SK-N-SH treated with all-trans-retinoic acid at 6 μM for 48 hours (cell line): ENCODE measurements around the gene TOR3A.

Source experiments
- ATAC-seq: fragments of 200-7000 bp; cut with Tn5 transposase; 3 replicates; pipeline ENCODE4 v1.9.1; 2020; ENCODE audit warnings: mild to moderate bottlenecking, moderate library complexity
- BACH2 ChIP-seq: fragments of 250-450 bp; sonication (Bioruptor Pico); IDR thresholded peaks from 2 replicates; pipeline ENCODE4 v1.9.0; 2021; ENCODE audit warnings: mild to moderate bottlenecking, borderline replicate concordance
- CSDC2 ChIP-seq: fragments of 250-450 bp; sonication (Bioruptor Pico); IDR thresholded peaks from 2 replicates; pipeline ENCODE4 v1.5.0; 2020; ENCODE audit warnings: mild to moderate bottlenecking, moderate library complexity
- CSRNP3 ChIP-seq: fragments of 250-450 bp; sonication (Bioruptor Pico); IDR thresholded peaks from 2 replicates; pipeline ENCODE4 v1.5.1; 2021; ENCODE audit warnings: mild to moderate bottlenecking, moderate library complexity
- ESRRG ChIP-seq: fragments of 250-450 bp; sonication (Bioruptor Pico); IDR thresholded peaks from 2 replicates; pipeline ENCODE4 v1.6.1; 2021; ENCODE audit warnings: mild to moderate bottlenecking
- GLIS3 ChIP-seq: fragments of 250-450 bp; sonication (Bioruptor Pico); IDR thresholded peaks from 2 replicates; pipeline ENCODE4 v1.5.0; 2020; ENCODE audit warnings: mild to moderate bottlenecking, moderate library complexity
- ISL1 ChIP-seq: fragments of 250-450 bp; sonication (Bioruptor Pico); IDR thresholded peaks from 2 replicates; pipeline ENCODE4 v2.1.2; 2022; ENCODE audit warnings: mild to moderate bottlenecking, moderate library complexity
- OSR1 ChIP-seq: fragments of 250-450 bp; sonication (Bioruptor Pico); IDR thresholded peaks from 2 replicates; pipeline ENCODE4 v1.8.0; 2022; ENCODE audit warnings: moderate library complexity, mild to moderate bottlenecking, inconsistent platforms
- PPARA ChIP-seq: fragments of 250-450 bp; sonication (Bioruptor Pico); IDR thresholded peaks from 2 replicates; pipeline ENCODE4 v1.5.0; 2020; ENCODE audit warnings: mild to moderate bottlenecking, borderline replicate concordance
- RARB ChIP-seq: fragments of 250-450 bp; sonication (Bioruptor Pico); IDR thresholded peaks from 2 replicates; pipeline ENCODE4 v1.8.0; 2021; ENCODE audit warnings: mild to moderate bottlenecking, moderate library complexity
- SNAI2 ChIP-seq: fragments of 250-450 bp; sonication (Bioruptor Pico); IDR thresholded peaks from 2 replicates; pipeline ENCODE4 v1.5.0; 2020; ENCODE audit warnings: mild to moderate bottlenecking, moderate library complexity
- TCF4 ChIP-seq: fragments of 250-450 bp; sonication (Bioruptor Pico); IDR thresholded peaks from 2 replicates; pipeline ENCODE4 v1.8.0; 2021; ENCODE audit warnings: mild to moderate bottlenecking, moderate library complexity, borderline replicate concordance
- TOX ChIP-seq: fragments of 250-450 bp; sonication (Bioruptor Pico); IDR thresholded peaks from 2 replicates; pipeline ENCODE4 v1.8.0; 2021; ENCODE audit warnings: mild to moderate bottlenecking, moderate library complexity, borderline replicate concordance
- ZC3H10 ChIP-seq: fragments of 250-450 bp; sonication (Bioruptor Pico); IDR thresholded peaks from 2 replicates; pipeline ENCODE4 v1.5.1; 2021; ENCODE audit warnings: mild to moderate bottlenecking, moderate library complexity
- ZFP3 ChIP-seq: fragments of 250-450 bp; sonication (Bioruptor Pico); IDR thresholded peaks from 2 replicates; pipeline ENCODE4 v1.5.0; 2020; ENCODE audit warnings: mild to moderate bottlenecking, moderate library complexity
- ZFP30 ChIP-seq: fragments of 450-650 bp; formaldehyde crosslinking; IDR thresholded peaks from 2 replicates; pipeline ENCODE4 v1.5.0; 2022; ENCODE audit warnings: mild to moderate bottlenecking, moderate library complexity
- ZNF70 ChIP-seq: fragments of 450-650 bp; formaldehyde crosslinking; IDR thresholded peaks from 2 replicates; pipeline ENCODE4 v1.5.0; 2020; ENCODE audit warnings: mild to moderate bottlenecking, moderate library complexity
- ZNF8 ChIP-seq: fragments of 450-650 bp; formaldehyde crosslinking; IDR thresholded peaks from 2 replicates; pipeline ENCODE4 v1.5.0; 2020; ENCODE audit warnings: mild to moderate bottlenecking, moderate library complexity
- TF ChIP-seq, protein P1 (sequence below): fragments of 250-450 bp; sonication (Bioruptor Pico); IDR thresholded peaks from 2 replicates; pipeline ENCODE4 v1.8.0; 2021; ENCODE audit warnings: low read depth, mild to moderate bottlenecking, moderate library complexity, borderline replicate concordance
- TF ChIP-seq, protein P2 (sequence below): fragments of 250-450 bp; sonication (Bioruptor Pico); IDR thresholded peaks from 2 replicates; pipeline ENCODE4 v1.8.0; 2020; ENCODE audit warnings: mild to moderate bottlenecking, moderate library complexity, borderline replicate concordance
- TF ChIP-seq, protein P3 (sequence below): fragments of 250-450 bp; sonication (Bioruptor Pico); IDR thresholded peaks from 2 replicates; pipeline ENCODE4 v1.5.0; 2020; ENCODE audit warnings: mild to moderate bottlenecking, moderate library complexity

Gene TOR3A

GRCh38 chr1:179141592-179142251 lies 59.9 kb downstream of the TOR3A start:
- peak; percentile 75 for ATAC-seq
- TF ChIP-seq, protein P1, sequence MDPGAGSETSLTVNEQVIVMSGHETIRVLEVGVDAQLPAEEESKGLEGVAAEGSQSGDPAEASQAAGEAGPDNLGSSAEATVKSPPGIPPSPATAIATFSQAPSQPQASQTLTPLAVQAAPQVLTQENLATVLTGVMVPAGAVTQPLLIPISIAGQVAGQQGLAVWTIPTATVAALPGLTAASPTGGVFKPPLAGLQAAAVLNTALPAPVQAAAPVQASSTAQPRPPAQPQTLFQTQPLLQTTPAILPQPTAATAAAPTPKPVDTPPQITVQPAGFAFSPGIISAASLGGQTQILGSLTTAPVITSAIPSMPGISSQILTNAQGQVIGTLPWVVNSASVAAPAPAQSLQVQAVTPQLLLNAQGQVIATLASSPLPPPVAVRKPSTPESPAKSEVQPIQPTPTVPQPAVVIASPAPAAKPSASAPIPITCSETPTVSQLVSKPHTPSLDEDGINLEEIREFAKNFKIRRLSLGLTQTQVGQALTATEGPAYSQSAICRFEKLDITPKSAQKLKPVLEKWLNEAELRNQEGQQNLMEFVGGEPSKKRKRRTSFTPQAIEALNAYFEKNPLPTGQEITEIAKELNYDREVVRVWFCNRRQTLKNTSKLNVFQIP (CRISPR knock-in tag), result no peak
- TF ChIP-seq PPARA (CRISPR knock-in tag) (no peak), CSRNP3 (CRISPR knock-in tag) (no peak), BACH2 (CRISPR knock-in tag) (no peak), ZFP3 (CRISPR knock-in tag) (no peak), GLIS3 (CRISPR knock-in tag) (no peak), ESRRG (CRISPR knock-in tag) (no peak), ISL1 (CRISPR knock-in tag) (no peak), ZC3H10 (no peak), CSDC2 (CRISPR knock-in tag) (no peak)

DNA sequence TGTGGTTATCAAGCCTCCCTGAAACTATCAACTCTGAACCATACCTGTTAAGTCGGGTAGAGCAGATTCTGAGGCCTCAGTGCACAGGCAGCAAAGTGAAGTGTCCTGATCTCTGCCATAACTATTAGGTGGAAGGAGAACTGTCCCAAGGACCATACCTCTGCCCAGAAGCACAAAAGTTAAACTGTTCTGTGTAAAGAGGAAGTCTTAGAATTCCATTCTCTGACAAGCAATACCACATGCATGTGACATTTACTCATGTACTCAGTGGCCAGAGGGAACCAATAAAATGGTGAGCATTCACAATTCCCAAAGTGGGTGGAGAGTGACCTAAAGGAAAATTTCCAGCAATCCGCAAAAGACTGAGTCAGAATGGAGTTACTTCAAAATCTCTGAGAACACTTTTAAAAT lies 61.0 kb downstream of the TOR3A start:
- TF ChIP-seq, protein P2, sequence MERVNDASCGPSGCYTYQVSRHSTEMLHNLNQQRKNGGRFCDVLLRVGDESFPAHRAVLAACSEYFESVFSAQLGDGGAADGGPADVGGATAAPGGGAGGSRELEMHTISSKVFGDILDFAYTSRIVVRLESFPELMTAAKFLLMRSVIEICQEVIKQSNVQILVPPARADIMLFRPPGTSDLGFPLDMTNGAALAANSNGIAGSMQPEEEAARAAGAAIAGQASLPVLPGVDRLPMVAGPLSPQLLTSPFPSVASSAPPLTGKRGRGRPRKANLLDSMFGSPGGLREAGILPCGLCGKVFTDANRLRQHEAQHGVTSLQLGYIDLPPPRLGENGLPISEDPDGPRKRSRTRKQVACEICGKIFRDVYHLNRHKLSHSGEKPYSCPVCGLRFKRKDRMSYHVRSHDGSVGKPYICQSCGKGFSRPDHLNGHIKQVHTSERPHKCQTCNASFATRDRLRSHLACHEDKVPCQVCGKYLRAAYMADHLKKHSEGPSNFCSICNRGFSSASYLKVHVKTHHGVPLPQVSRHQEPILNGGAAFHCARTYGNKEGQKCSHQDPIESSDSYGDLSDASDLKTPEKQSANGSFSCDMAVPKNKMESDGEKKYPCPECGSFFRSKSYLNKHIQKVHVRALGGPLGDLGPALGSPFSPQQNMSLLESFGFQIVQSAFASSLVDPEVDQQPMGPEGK (CRISPR knock-in tag), result no peak
- TF ChIP-seq ZFP3 (CRISPR knock-in tag) (no peak), TOX (CRISPR knock-in tag) (peak; percentile 70; the same call in 1 of the 2 replicates), RARB (CRISPR knock-in tag) (0 out of 2 replicates have a peak, but pooled peaks have one; percentile 35)
- ATAC-seq, result peak; percentile 95

GRCh38 chr1:179143322-179143721 lies 61.5 kb downstream of the TOR3A start:
- peak; percentile 79 for ATAC-seq
- TF ChIP-seq ZC3H10, result no peak; the same call in 1 of the 2 replicates
- TF ChIP-seq TCF4, result no peak
- TF ChIP-seq TOX (CRISPR knock-in tag), result peak; percentile 87
- no peak for TF ChIP-seq PPARA (CRISPR knock-in tag)
- no peak for TF ChIP-seq ESRRG (CRISPR knock-in tag)
- TF ChIP-seq ZFP3 (CRISPR knock-in tag), result no peak
- no peak for TF ChIP-seq OSR1 (CRISPR knock-in tag)

GRCh38 chr1:179144626-179145025 lies 62.8 kb downstream of the TOR3A start:
- ATAC-seq, result no peak
- TF ChIP-seq, protein P2 (CRISPR knock-in tag), result no peak
- TF ChIP-seq SNAI2 (CRISPR knock-in tag) (no peak), TOX (CRISPR knock-in tag) (no peak), TCF4 (no peak), ZFP30 (CRISPR knock-in tag) (no peak), GLIS3 (CRISPR knock-in tag) (no peak), CSDC2 (CRISPR knock-in tag) (no peak), RARB (CRISPR knock-in tag) (no peak), CSRNP3 (CRISPR knock-in tag) (no peak), ESRRG (CRISPR knock-in tag) (no peak), BACH2 (CRISPR knock-in tag) (no peak), ZNF8 (CRISPR knock-in tag) (no peak), PPARA (CRISPR knock-in tag) (no peak), OSR1 (CRISPR knock-in tag) (no peak), ZNF70 (no peak)
- TF ChIP-seq, protein P3, sequence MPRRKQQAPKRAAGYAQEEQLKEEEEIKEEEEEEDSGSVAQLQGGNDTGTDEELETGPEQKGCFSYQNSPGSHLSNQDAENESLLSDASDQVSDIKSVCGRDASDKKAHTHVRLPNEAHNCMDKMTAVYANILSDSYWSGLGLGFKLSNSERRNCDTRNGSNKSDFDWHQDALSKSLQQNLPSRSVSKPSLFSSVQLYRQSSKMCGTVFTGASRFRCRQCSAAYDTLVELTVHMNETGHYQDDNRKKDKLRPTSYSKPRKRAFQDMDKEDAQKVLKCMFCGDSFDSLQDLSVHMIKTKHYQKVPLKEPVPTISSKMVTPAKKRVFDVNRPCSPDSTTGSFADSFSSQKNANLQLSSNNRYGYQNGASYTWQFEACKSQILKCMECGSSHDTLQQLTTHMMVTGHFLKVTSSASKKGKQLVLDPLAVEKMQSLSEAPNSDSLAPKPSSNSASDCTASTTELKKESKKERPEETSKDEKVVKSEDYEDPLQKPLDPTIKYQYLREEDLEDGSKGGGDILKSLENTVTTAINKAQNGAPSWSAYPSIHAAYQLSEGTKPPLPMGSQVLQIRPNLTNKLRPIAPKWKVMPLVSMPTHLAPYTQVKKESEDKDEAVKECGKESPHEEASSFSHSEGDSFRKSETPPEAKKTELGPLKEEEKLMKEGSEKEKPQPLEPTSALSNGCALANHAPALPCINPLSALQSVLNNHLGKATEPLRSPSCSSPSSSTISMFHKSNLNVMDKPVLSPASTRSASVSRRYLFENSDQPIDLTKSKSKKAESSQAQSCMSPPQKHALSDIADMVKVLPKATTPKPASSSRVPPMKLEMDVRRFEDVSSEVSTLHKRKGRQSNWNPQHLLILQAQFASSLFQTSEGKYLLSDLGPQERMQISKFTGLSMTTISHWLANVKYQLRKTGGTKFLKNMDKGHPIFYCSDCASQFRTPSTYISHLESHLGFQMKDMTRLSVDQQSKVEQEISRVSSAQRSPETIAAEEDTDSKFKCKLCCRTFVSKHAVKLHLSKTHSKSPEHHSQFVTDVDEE (CRISPR knock-in tag), result no peak
- TF ChIP-seq, protein P1 (CRISPR knock-in tag), result no peak
